Activated T-helper 1 cell treated with Interleukin-2 at 50 U/mL for 16 hours (primary cell): ENCODE data around the gene ULK1.

Source experiments
- DNase-seq: peaks from one replicate; pipeline ENCODE4 v3.0.0-alpha.2; 2020; ENCODE audit warnings: low read depth

Gene ULK1

GRCh38 chr12:131908092-131909080 is 14.0 kb downstream of the ULK1 start:
- DNase-seq: no peak

- no peak for DNase-seq
These were observed 14.8 kb downstream of the ULK1 start for GRCh38 chr12:131909081-131909751.

- DNase-seq: no peak
These were observed 15.4 kb downstream of the ULK1 start for GRCh38 chr12:131909752-131910219.

- DNase-seq: no peak
These were observed 16.0 kb downstream of the ULK1 start for GRCh38 chr12:131910302-131911027.

- DNase-seq: no peak
These were observed 16.7 kb downstream of the ULK1 start for GRCh38 chr12:131911028-131911650.

- no peak for DNase-seq
These were observed 17.5 kb downstream of the ULK1 start for GRCh38 chr12:131911851-131912477.

GRCh38 chr12:131912518-131913274 is 18.3 kb downstream of the ULK1 start:
- DNase-seq: no peak

GRCh38 chr12:131913666-131914065 is 19.2 kb downstream of the ULK1 start:
- DNase-seq: no peak

GRCh38 chr12:131914179-131914702 is 19.8 kb downstream of the ULK1 start:
- DNase-seq: no peak

- DNase-seq: no peak
These were observed 20.7 kb downstream of the ULK1 start for GRCh38 chr12:131915000-131915689.

GRCh38 chr12:131915823-131916222 is 21.4 kb downstream of the ULK1 start:
- DNase-seq: no peak

- DNase-seq: no peak
These were observed 22.1 kb downstream of the ULK1 start for GRCh38 chr12:131916306-131917138.

GRCh38 chr12:131917139-131917710 is 22.8 kb downstream of the ULK1 start:
- DNase-seq: no peak

GRCh38 chr12:131917711-131918306 is 23.4 kb downstream of the ULK1 start:
- DNase-seq: no peak

GRCh38 chr12:131918311-131919050 is 24.1 kb downstream of the ULK1 start:
- no peak for DNase-seq

- DNase-seq: no peak
These were observed 24.6 kb downstream of the ULK1 start for GRCh38 chr12:131919051-131919347.

- no peak for DNase-seq
These were observed 25.1 kb downstream of the ULK1 start for GRCh38 chr12:131919366-131920156.
